Mammary epithelial cell (primary cell): ENCODE measurements around the gene ZFP36L1.

ENCODE experiments used
- EZH2 ChIP-seq: IDR thresholded peaks from 2 replicates; pipeline ENCODE4 v1.6.1; 2012; ENCODE audit warnings: low read length, inconsistent platforms, borderline replicate concordance
- TF ChIP-seq, protein P1 (sequence below), 2 donors: IDR thresholded peaks in 1 of 2; conservative IDR thresholded peaks in 1 of 2; 2 replicates each; pipeline ENCODE4 v1.5.1; 2011 to 2012; ENCODE audit warnings: inconsistent platforms in 2 of 2, low read length in 2 of 2, mild to moderate bottlenecking in 2 of 2, control low read depth in 1 of 2, low read depth in 1 of 2; ENCODE audit not compliant: insufficient read depth in 1 of 2; ENCODE audit errors: extremely low read depth in 1 of 2

DNA sequence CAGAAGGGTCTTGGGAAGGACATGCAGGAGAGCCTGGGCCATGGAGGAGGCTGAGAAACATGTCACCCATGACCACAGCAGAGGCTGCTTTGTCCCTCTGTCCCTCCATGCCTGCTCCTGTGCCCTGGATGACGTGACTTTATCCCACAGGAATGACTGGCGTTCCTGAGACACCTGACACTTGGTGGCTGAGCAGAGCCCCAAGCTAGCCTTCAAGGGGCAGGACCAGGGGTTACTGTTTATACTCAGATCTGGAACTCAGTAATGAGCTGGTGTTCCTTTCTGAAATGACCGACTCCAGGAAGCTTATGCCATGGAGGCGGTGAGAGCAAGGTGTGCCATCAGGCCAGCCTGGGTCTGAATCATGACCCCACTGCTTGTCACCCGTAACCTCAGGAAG, 44.2 kb downstream of the ZFP36L1 start:
- TF ChIP-seq, protein P1, sequence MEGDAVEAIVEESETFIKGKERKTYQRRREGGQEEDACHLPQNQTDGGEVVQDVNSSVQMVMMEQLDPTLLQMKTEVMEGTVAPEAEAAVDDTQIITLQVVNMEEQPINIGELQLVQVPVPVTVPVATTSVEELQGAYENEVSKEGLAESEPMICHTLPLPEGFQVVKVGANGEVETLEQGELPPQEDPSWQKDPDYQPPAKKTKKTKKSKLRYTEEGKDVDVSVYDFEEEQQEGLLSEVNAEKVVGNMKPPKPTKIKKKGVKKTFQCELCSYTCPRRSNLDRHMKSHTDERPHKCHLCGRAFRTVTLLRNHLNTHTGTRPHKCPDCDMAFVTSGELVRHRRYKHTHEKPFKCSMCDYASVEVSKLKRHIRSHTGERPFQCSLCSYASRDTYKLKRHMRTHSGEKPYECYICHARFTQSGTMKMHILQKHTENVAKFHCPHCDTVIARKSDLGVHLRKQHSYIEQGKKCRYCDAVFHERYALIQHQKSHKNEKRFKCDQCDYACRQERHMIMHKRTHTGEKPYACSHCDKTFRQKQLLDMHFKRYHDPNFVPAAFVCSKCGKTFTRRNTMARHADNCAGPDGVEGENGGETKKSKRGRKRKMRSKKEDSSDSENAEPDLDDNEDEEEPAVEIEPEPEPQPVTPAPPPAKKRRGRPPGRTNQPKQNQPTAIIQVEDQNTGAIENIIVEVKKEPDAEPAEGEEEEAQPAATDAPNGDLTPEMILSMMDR (conservative IDR thresholded peaks at IDR 0.05 in 1 of 2, IDR thresholded peaks at IDR 0.05 in 1 of 2; ENCODE audit: extremely low read depth in 1 of 2, insufficient read depth in 1 of 2, low read depth in 1 of 2, low read length in 2 of 2), result no peak
- TF ChIP-seq EZH2, result no peak
